GM19328 (cell line): ENCODE measurements around the gene LAMA4.

ENCODE experiments used
- ATAC-seq: cut with Tn5 transposase; IDR thresholded peaks from one replicate; pipeline ENCODE4 v1.9.1; 2021; ENCODE audit warnings: mild to moderate bottlenecking, moderate library complexity; ENCODE audit not compliant: unreplicated experiment

The LAMA4 gene

DNA sequence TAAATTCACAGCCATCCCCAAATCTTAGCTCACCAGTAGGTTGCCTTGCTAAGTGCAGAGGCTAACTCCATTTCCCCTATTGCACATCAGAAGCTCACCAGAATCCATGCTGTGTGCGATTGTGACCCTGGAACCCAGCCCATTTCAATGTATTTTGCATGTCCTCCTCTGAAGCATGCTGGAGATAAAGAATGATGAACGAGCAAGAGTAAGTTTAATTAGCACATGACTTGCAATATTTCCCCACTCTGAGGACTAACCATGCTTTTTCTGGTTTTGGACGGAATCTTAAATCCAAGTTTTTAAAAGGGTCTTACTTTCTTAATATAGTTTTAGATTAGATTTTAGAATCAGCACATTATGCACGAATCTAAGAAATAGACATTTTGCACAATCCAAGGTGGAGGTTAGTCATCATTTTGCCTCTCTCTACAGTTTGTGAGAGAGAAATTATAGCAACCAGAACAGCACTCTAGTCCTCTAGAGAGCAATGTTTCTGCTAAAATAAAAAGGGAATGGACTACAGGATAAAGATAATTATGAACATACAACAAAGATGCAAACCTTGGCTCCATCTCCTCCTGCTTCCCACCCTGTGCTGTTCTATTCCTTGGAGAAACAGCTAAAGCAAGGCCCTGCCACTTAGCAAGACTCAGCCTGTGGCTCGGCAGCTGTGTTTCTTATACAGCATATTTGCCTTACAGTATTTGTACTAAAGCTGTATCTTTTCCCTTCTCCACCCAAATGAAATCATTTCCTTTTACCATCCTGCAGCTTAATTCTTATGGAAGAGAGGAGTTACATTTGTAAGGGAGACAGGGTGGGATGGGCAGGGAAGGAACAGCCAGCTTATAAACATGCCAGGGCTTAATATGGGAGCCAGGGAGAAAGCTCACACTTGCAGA is 24.9 kb upstream of the LAMA4 start:
- ATAC-seq = no peak

DNA sequence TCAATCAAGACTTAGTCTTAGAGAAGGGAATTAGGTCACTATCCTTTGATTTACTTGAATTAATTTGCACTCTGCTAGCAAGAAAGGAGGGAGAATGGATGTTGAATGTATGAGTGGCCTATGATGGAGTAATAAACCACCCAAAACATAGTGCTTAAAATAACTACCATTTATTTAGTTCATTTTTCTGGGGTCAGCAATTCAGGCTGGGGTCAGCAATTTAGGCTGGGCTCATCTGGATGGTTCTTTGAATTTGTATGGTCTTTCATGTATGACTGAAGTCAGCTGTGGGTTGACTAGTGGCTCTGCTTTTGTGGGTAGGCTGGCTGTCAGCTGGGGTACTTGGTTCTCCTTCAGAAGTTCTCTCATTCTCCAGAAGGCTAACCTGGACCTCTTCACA is 21.0 kb upstream of the LAMA4 start:
- no peak for ATAC-seq

DNA sequence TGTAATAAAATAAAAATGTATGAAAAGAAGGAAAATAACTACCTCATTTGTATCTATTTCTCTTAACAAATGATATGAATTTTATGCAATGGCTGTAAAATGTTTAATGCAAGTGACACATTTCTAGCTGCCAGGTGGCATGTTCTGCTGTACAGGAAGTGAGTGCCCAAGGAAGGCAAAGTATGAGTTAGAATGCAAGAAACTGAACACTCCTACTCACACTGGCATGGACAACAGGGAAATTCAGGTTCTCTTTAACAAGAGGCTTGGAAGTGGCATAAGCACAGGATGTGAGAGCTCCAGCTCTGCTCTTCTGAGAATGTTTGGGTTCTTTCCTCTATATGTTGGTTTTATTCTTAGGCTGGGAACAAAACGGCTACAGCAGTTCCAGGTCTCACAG is 20.4 kb upstream of the LAMA4 start:
- no peak for ATAC-seq

DNA sequence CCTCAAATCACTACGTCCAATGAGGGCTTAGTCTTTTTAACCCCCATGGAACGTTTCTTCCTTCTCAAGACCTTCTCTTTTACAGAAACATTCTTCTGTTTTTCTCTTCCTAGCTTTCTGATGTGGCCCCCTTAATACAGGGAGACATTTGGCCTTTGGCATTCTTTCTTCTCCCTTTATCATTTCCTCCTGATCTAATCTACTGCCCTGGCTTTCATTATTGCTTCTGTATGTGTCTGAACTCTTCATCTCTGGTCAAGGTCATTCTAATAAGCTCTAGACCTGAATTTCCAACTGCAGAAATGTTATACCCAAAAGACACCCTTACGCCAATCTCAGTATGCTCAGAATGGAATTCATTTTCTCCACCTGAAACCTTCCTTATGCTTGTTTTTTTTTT is 18.4 kb upstream of the LAMA4 start:
- ATAC-seq = no peak

DNA sequence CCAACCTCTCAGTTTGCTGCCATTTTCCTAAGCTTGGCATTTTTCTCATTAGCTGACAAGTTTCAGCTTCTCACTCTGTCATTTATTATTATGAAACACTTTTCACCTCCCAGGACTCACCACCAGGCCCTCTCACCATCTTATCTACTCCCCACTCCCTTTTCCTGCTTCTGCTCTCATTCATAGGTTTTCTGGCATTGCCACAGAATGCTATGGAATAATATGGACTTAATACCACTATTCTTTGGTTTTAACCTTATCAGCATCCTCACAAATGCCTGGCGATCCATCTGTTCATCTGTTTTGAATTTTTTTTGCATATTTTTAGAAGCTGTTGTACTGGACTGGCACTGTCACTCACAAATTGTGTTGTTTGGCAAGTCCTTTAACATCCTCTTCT is 16.4 kb upstream of the LAMA4 start:
- ATAC-seq = no peak

DNA sequence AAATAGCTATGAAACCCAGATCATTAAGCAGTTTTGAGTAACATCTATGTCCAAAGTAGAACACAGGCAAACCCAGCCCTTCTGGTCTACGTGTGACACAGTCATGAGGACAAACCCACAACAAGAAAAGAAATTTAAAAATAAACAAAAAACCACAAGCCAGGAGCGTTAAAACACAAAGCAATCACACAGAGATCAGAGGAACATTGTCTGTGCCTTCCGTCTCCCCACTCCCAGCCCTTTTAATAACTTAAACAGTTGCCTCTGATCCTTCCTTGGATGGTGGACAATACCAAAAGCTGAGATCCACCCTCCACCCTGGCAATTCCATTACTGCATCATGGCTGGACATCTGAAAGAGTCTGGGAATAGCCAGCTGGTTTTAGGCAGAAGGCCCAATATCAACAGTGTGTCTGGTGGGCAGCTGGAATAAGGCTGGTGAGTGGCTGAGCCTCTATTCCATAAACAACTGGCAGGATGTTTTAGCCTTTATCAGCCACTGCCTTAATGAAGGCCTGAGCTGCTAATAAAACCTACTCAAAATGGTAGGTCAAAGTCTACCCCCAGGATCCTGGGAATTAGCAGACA is 15.7 kb upstream of the LAMA4 start:
- no peak for ATAC-seq

DNA sequence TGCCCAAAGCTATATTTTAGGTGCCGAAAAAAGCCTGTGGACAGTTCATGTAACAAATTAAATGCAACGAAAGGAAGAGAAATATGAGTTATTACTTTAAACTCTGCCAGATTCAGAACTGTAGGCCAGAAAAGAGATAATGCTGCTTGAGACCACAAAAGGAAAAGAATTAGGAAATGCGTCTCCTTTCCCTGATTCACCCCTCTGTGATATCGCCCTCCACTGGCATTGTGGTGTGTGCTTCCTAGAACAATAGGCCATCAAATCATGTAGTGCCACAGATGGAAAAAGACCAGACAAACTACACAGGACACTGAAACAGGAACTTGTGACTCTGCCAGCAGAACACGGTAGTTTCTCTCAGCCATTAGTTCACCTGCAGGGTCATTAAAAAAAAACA is 14.7 kb upstream of the LAMA4 start:
- no peak for ATAC-seq

DNA sequence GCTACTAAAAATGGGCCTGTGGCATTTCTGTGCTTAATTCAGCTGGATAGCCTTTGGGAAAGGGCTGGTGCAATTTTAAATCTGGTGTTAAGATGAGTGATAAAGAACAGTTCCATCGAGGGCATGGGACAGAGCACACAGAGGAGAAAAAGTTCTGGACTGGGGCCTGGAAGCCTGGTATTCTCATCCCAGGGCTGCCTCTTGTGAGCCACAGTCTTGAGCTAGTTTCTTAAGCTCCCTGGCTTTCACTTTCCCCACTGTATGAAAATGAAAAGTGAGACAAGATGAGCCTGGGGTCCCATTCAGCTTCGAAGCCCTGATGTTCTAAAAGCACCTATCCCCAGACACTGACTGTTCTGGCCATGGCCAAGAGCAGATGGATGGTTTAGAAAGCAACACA is 14.3 kb upstream of the LAMA4 start:
- ATAC-seq = no peak

DNA sequence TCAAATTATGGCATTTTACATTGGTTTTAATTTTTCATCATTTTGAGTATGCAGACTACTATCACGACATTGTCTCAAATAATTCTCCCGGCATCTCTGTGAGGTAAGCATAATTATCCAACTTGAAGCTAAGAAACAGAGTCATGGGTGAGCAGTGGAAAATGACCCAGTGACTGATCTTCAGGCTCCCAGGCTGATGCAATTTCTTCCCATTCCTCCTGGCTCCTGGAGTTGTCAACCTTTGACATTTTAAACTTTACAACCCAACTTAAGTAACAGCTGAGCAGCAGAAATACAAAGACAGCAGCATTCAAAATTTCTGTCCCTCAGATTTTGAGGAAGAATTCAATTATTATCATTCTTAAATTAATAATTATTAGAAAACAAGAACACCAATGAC is 13.7 kb upstream of the LAMA4 start:
- ATAC-seq = no peak

DNA sequence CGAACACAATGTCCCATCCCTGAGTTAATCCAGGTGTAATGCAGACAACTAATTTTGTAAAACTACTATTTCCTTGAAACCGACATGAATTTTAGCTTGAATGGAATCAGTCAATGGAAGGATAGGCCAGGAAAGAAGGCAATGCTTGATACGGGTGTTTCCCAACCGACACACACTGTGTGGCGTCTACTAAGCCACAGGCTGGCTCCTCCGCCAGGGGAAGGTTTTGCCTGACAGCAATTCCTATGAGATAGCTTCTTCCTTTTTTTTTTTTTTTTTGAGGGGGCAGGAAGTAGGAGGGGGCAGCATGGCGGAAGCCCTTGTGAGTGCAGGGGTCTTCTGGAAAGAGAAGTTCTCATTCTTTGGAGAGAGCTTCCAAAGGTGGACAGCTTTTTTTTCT is 12.0 kb upstream of the LAMA4 start:
- ATAC-seq = no peak

DNA sequence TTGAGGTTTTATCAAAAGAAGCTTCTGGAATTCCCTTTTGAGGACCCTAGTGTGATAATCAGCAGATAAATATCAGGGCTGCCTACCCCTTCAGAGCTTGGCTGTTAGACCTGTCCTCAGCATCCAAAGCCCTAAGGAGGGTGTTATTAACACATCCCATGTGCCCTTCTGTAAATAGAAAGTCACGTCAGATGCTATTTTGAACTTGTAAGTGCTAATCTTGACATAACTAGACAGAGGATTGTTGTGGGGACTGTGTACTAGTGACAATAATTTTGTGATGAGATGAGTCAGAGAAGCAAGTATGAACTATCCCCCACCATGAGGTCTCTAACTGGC is 4.9 kb upstream of the LAMA4 start:
- no peak for ATAC-seq

DNA sequence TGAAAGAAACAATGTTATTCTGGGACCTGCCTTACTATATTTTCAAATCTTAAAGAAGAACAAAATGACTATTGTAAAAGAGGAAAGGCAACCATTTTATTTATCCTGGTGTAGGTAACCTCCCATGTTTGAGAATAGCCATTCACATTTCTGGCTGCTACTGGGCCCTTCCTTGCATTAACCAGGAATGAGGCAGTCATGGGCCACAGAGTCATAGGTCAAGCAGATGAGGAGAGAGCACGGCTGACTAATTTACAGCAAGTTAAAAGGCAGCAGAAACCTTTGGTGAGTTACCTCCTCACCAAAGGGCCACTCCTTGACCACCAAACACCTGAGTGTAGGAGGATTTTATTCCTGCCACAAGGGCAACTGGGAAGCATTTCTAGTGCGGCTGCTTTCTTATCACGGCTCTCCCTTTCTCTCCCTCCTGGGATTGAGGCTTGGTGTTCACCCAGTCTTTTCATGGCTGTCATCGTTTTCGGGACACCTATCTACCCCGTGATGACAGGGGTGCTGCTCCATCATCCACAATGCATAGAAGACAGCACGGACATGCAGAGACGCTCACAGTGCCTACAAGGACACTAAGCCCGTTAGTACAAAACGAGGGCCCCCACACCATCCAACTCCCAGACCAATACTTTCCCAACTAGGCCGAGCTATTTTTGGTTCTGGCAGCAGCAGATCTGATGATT is 4.4 kb upstream of the LAMA4 start:
- ATAC-seq = no peak

DNA sequence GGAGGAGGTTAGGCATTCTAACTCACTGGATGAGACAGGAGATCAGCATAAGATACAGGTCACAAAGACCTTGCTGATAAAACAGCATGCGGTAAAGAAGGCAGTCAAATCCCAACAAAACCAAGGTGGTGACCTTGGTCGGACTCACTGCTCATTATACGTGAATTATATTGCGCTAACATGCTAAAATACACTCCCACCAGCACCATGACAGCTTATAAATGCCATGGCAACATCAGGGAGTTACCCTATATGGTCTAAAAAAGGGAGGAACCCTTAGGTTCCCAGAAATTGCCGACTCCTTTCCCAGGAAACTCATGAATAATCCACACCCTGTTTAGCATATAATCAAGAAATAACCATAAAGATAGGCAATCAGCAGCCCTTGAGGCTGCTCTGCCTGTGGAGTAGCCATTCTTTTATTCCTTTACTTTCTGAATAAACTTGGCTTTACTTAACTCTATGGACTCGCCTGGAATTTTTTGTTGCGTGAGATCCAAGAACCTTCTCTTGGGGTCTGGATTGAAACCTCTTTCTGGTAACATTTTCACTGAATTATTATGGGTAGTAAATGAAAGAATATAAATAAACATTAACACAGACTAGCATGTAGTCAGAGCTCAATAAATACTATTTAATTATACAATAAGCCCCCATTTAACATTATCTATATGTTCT is 3.0 kb upstream of the LAMA4 start:
- no peak for ATAC-seq

DNA sequence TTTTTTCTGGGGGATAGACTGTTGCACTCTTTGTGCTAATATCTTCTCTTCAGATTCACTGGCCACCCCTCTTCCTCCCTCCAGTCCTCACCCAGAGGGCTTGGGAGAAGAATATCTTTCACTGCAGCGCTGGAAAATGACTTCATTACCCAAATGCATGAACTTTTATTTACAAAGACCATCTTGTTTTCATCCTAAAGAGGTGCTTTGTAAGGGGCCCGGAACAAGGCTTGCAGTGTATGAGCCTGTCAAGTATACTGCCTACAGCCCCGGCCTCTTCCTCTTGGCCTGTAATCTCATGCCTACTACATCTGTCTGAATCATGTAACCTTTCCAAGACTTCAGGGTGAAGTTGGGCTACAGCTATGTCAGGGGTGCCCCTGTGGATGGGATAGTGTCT is 554 bp upstream of the LAMA4 start:
- no peak for ATAC-seq

DNA sequence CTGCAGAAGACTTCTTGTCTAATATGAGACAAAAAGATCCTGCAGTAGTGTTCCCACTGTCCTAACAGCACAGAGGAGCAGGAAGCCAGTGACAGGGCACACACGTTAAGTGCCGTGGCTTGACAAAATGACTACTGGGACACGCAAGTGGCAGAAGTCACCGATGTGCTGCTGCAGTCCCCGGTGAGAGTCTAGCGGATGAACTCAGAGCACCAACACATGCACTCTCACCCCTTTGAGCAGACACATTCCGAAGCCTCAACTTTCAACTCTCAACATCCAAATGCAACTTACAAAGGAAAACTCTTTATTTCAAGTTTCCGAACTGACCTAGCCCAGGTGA is 898 bp downstream of the LAMA4 start:
- no peak for ATAC-seq

DNA sequence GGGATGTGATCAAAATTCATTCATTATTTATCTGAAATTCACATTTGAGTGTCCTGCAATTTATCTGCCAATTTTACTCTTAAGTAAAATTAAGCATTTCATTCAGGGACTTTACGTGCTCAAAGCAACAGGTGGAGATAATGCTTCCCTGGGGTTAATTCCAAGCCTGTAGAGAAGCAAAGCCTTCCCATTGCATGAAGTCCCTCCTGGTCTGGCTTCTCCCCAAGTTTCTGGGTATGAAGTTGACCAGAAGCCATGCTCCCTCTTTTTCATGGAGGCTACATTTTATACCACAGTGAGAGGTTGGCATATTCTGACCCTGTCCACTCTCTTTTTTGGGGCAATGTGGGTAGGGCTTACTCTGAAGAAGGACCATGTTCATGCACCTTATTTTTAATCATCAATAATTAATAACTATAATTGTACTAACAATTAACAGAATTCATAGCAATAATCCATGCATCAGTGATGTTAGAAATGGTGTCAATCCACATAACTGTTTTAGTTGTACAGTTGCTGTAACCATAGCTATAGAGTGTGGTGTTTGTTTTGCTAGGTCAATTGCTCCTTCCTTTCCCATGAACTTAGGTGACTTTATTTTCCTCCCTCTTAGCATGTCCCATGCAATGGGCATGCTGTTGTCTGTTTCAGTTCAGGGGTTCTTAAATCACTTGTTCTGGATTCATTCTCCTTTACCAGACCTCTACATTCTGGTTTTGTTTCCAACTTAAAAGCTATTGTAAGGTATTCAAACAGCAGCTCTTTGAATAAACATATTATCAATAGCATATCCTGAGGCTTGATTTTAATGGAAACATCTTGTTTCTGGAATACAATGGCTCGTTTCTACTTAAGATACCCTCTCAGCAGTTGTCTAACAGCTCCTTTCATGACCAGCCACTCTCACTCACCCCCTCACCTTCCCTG is 1.5 kb downstream of the LAMA4 start:
- no peak for ATAC-seq

DNA sequence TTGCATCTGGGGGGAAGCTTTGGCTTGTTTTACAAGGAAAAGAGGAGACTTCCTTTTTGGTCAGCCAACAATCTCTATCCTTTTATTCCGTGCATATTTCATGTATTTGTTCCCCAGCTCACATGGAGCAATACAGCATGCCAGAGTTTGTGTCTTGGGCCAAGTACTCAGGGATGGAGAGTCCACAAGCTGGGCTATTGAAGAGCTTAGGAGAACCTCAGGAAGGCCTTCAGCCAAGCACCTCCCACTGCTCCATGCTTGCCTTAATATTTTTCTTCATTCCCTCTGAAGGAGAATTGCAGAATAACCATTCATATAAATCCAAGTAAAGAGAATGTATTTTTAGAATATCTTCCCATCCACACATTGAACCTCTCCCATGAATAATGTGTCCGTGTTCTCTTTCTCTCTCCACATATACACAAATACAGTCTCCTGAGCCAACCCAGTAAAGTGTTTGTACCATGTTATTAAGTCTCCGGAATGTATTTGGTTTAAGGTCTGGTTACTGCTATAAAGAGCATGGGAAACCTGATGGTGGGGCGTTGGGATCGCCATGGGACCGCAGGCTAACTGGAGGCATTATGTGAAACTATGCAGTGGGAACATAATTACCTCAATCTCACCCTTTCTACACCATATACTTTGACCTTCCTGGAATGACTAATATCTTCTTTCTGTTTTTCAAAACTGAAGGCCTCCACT is 3.0 kb downstream of the LAMA4 start:
- ATAC-seq = no peak

DNA sequence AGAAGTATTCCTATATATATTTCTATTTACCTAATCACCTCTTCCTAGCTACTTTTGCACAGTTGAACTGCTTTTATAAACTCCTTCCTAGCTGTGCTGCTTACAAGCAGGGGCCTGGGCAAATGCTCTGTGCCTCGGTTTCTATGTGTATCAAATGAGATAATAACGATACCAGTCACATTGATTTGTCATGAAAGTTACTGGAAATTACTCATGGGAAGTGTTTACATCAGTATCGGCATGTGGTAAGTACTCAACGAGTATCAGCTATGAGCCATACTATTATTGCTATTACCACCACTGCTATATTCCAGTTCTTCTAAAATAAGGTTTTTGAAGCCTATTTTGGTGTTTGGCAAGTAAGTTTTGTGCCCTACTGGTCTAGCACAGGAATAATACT is 4.9 kb downstream of the LAMA4 start:
- no peak for ATAC-seq

DNA sequence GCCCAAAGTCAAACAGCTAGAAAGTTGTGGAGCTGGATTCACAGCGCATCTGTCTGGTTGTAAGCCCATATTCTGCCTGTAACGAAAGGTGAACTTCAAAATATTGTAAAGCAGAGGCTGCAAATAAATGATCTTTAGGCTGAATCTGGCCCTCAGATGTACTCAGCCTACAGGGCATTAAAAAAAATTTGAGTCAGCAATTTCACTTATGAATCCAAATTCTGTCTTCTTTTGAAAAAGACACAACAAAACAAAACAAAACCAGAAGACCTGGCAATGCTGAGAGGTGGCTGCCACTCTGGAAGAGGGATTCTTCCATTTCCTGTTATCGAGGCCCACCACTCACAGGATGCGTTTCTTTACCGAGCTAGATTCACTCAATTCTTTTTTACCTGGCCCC is 7.1 kb downstream of the LAMA4 start:
- no peak for ATAC-seq
